SK-N-SH (cell line): ENCODE measurements around the gene LGALS3BP. TPM values are rescaled to one million over a fixed set of nuclear protein-coding genes. Genes with fewer than 3 reads are reported as not detected.

Source experiments
- CTCF ChIA-PET: fragments of 300-600, 350-600 bp; formaldehyde crosslinking; extraction: SDS; loops from one replicate; lab custom pipeline; 2021; lab: Yijun Ruan, JAX
- POLR2A ChIA-PET: fragments of 350-600 bp; sonication (Branson Sonifier 250); formaldehyde crosslinking; extraction: SDS; loops from one replicate; lab custom pipeline; 2020; ENCODE audit warnings: antibody characterized with exemption, inconsistent platforms; lab: Yijun Ruan, JAX
- DNase-seq: peaks from one replicate; pipeline ENCODE4 v3.0.0; 2012
- H2AFZ ChIP-seq: fragments of 200-600 bp; sonication (generic); 2 replicates; pipeline ENCODE4 v1.8.1; 2016; ENCODE audit warnings: antibody characterized with exemption, mild to moderate bottlenecking, low read depth
- H3F3A ChIP-seq: fragments of 200-600 bp; sonication (generic); replicated peaks from 2 replicates; pipeline ENCODE3; 2016; ENCODE audit warnings: antibody characterized with exemption, mild to moderate bottlenecking; ENCODE audit not compliant: insufficient read depth
- H3K27ac ChIP-seq, 2 experiments: fragments of 200-500 bp in 1 of 2; fragments of 200-600 bp in 1 of 2; sonication (Bioruptor generic) in 1 of 2; sonication (generic), shearing (Covaris generic) in 1 of 2; 2 replicates each; pipeline versions ENCODE4 v1.5.1 to v1.6.1; 2014 to 2016; ENCODE audit warnings: low read depth in 2 of 2, inconsistent platforms in 1 of 2, low read length in 1 of 2, mild to moderate bottlenecking in 1 of 2, mixed read lengths in 1 of 2
- H3K27me3 ChIP-seq: fragments of 200-600 bp; sonication (generic), shearing (Covaris generic); 2 replicates; pipeline ENCODE4 v1.6.1; 2016; ENCODE audit warnings: mixed run types; ENCODE audit not compliant: insufficient read depth
- H3K36me3 ChIP-seq, 2 experiments: fragments of 200-500 bp in 1 of 2; fragments of 200-600 bp in 1 of 2; sonication (Bioruptor generic) in 1 of 2; sonication (generic) in 1 of 2; replicated peaks in 1 of 2; 2 replicates each; pipeline versions ENCODE3 to v1.5.1; 2014 to 2016; ENCODE audit warnings: low read length in 1 of 2, mild to moderate bottlenecking in 1 of 2; ENCODE audit not compliant: insufficient read depth in 2 of 2, control insufficient read depth in 1 of 2
- H3K4me1 ChIP-seq, 2 experiments: fragments of 200-500 bp in 1 of 2; fragments of 200-600 bp in 1 of 2; sonication (Bioruptor generic) in 1 of 2; sonication (generic), shearing (Covaris generic) in 1 of 2; 2 replicates each; pipeline versions ENCODE4 v1.5.1 to v1.6.1; 2014 to 2016; ENCODE audit warnings: low read depth in 1 of 2, low read length in 1 of 2, mixed run types in 1 of 2; ENCODE audit not compliant: insufficient read depth in 2 of 2, control insufficient read depth in 1 of 2
- H3K4me2 ChIP-seq: fragments of 200-600 bp; sonication (generic), shearing (Covaris generic); 2 replicates; pipeline ENCODE4 v1.6.1; 2017; ENCODE audit warnings: mixed run types
- H3K4me3 ChIP-seq, 2 experiments: fragments of 200-500 bp in 1 of 2; fragments of 200-600 bp in 1 of 2; sonication (Bioruptor generic) in 1 of 2; sonication (generic), shearing (Covaris generic) in 1 of 2; 2 replicates each; pipeline versions ENCODE4 v1.5.1 to v1.8.1; 2014 to 2016; ENCODE audit warnings: low read depth in 2 of 2, inconsistent platforms in 1 of 2, low read length in 1 of 2, mild to moderate bottlenecking in 1 of 2, mixed read lengths in 1 of 2, moderate library complexity in 1 of 2
- H3K79me2 ChIP-seq: fragments of 200-600 bp; sonication (generic); 2 replicates; pipeline ENCODE4 v1.8.1; 2017; ENCODE audit warnings: mild to moderate bottlenecking; ENCODE audit not compliant: insufficient read depth
- H3K9ac ChIP-seq: fragments of 200-600 bp; sonication (generic); 2 replicates; pipeline ENCODE4 v1.6.1; 2017; ENCODE audit warnings: mixed run types
- H3K9me2 ChIP-seq: fragments of 200-600 bp; sonication (generic); 2 replicates; pipeline ENCODE4 v1.6.1; 2017; ENCODE audit warnings: mixed run types
- H3K9me3 ChIP-seq: fragments of 200-600 bp; sonication (generic); 2 replicates; pipeline ENCODE4 v1.6.1; 2017; ENCODE audit warnings: mixed run types, mild to moderate bottlenecking, moderate library complexity
- H4K20me1 ChIP-seq: fragments of 200-600 bp; sonication (generic); 2 replicates; pipeline ENCODE4 v1.6.1; 2017; ENCODE audit warnings: mild to moderate bottlenecking, mixed run types; ENCODE audit not compliant: insufficient read depth
- CTCF ChIP-seq: fragments of 200-600 bp; sonication (generic); IDR thresholded peaks from 2 replicates; pipeline ENCODE4 v1.6.1; 2017; ENCODE audit warnings: antibody characterized with exemption, mild to moderate bottlenecking, moderate library complexity
- ELF1 ChIP-seq: IDR thresholded peaks from 2 replicates; pipeline ENCODE4 v1.4.0; 2012
- EP300 ChIP-seq, 2 experiments: IDR thresholded peaks; 2 replicates each; pipeline versions ENCODE4 v1.4.0 to v1.6.1; 2012; ENCODE audit warnings: borderline replicate concordance in 1 of 2, low read depth in 1 of 2, low read length in 1 of 2
- FOXM1 ChIP-seq: IDR thresholded peaks from 2 replicates; pipeline ENCODE4 v1.4.0; 2012; ENCODE audit warnings: low read depth, mild to moderate bottlenecking
- JUND ChIP-seq: IDR thresholded peaks from 2 replicates; pipeline ENCODE4 v1.4.0; 2012
- MAX ChIP-seq: IDR thresholded peaks from 2 replicates; pipeline ENCODE4 v1.4.0; 2012; ENCODE audit warnings: low read depth
- MEF2A ChIP-seq: IDR thresholded peaks from 2 replicates; pipeline ENCODE4 v1.4.0; 2012; ENCODE audit warnings: low read depth, borderline replicate concordance
- NFIC ChIP-seq: IDR thresholded peaks from 2 replicates; pipeline ENCODE4 v1.4.0; 2012; ENCODE audit warnings: borderline replicate concordance
- NRF1 ChIP-seq: IDR thresholded peaks from 2 replicates; pipeline ENCODE4 v1.6.1; 2012; ENCODE audit warnings: low read depth, mild to moderate bottlenecking, low read length
- PBX3 ChIP-seq: IDR thresholded peaks from 2 replicates; pipeline ENCODE4; 2012
- RAD21 ChIP-seq: IDR thresholded peaks from 2 replicates; pipeline ENCODE4 v1.6.1; 2012; ENCODE audit warnings: mild to moderate bottlenecking, low read length
- RCOR1 ChIP-seq: fragments of 150-350 bp; IDR thresholded peaks from 2 replicates; pipeline ENCODE4 v1.6.1; 2017; ENCODE audit warnings: antibody characterized with exemption, low read length
- RFX5 ChIP-seq: IDR thresholded peaks from 2 replicates; pipeline ENCODE4 v1.6.1; 2012; ENCODE audit warnings: mild to moderate bottlenecking, improper control_type of control experiment, low read length
- RXRA ChIP-seq: IDR thresholded peaks from 2 replicates; pipeline ENCODE4 v1.4.0; 2012; ENCODE audit warnings: low read depth, mild to moderate bottlenecking, borderline replicate concordance
- SIN3A ChIP-seq: IDR thresholded peaks from 2 replicates; pipeline ENCODE4 v1.6.1; 2012; ENCODE audit warnings: low read depth, mild to moderate bottlenecking, low read length, moderate library complexity, borderline replicate concordance
- TCF12 ChIP-seq: IDR thresholded peaks from 2 replicates; pipeline ENCODE4 v1.4.0; 2012
- USF2 ChIP-seq: fragments of 150-350 bp; IDR thresholded peaks from 2 replicates; pipeline ENCODE4 v1.6.1; 2017; ENCODE audit warnings: antibody characterized with exemption, low read length, low read depth, borderline replicate concordance
- YY1 ChIP-seq: IDR thresholded peaks from 2 replicates; pipeline ENCODE4 v1.4.0; 2012; ENCODE audit warnings: low read depth, mild to moderate bottlenecking
- ZBTB33 ChIP-seq: IDR thresholded peaks from 2 replicates; pipeline ENCODE4 v1.4.0; 2012; ENCODE audit warnings: low read depth, borderline replicate concordance
- WGBS: methylation state at CpG from one replicate; pipeline ENCODE4 v1.1.6; 2017; ENCODE audit warnings: low lambda C conversion rate; 5-methylcytosine and 5-hydroxymethylcytosine counted together
- polyA plus RNA-seq, 3 experiments: library from polyadenylated mRNA; depleted of rRNA; stranded (reverse); fragments of >200 nt; gene quantifications; 2 replicates each; pipeline ENCODE4 v1.2.3, GENCODE V29; 2012

Gene LGALS3BP
- polyA plus RNA-seq, 1 of the 3 experiments (the other 2 are of a cell fraction) = 579 TPM

- TF ChIP-seq RAD21 (peak; percentile 22), ZBTB33 (no peak), NFIC (peak; percentile 84; the same call in 1 of the 2 replicates), RCOR1 (peak; percentile 87), MEF2A (no peak), SIN3A (0 out of 2 replicates have a peak, but pooled peaks have one; percentile 16), PBX3 (no peak), YY1 (no peak; the same call in 1 of the 2 replicates), ELF1 (peak; percentile 72; the same call in 1 of the 2 replicates), RFX5 (0 out of 2 replicates have a peak, but pooled peaks have one; percentile 44), RXRA (no peak)
Observed at GRCh38 chr17:78979780-78980623, at the start of gene LGALS3BP (continued).

GRCh38 chr17:79028496-79029326 is 49.0 kb upstream of the LGALS3BP start:
- Histone ChIP-seq H3K79me2 (no peaks in the 10 kb centered on the region), H3K36me3 (no peaks in the 10 kb centered on the region), H3K27me3 (no peaks in the 10 kb centered on the region), H3K9me3 (no peaks in the 10 kb centered on the region), H3K9me2 (no peaks in the 10 kb centered on the region), H3F3A (no peaks in the 10 kb centered on the region), H3K4me2 (peak overlapping the region; percentile 72), H3K4me3 (no peak overlapping the region), H3K27ac (peak overlapping the region; percentile 51 to 92; a peak in 3 of 4 replicates), H2AFZ (no peak overlapping the region), H4K20me1 (no peaks in the 10 kb centered on the region), H3K9ac (no peak overlapping the region), H3K4me1 (peaks cover 33 to 60% of the 10 kb centered on the region in 2 experiments)
- CTCF ChIA-PET = interaction anchor here (0.5 to 22.0 kb wide), 19 partner anchors 10 to 760 kb away, joined by 3 to 405 read pairs (median 6); partner anchors contain the start of gene LGALS3BP
- 78% methylated on average over 13 of the region's 17 CpGs for WGBS
- peak; percentile 66 for DNase-seq
- TF ChIP-seq USF2 (no peak), FOXM1 (no peak), MAX (no peak), TCF12 (no peak), EP300 (IDR thresholded peaks at IDR 0.05; ENCODE audit: borderline replicate concordance in 1 of 2, low read depth in 1 of 2, low read length in 1 of 2) (no peak; a peak in 1 of 4 replicates), JUND (no peak), NRF1 (no peak), CTCF (peak; percentile 56), RAD21 (peak; percentile 28)
- POLR2A ChIA-PET = interaction anchor here (0.7 to 2.0 kb wide), 5 partner anchors 8 to 44 kb away, joined by 3 to 11 read pairs (median 4); partner anchors contain the start of gene CANT1
